DND-41 (cell line): ENCODE data around the gene GIMD1.
"Not testable (repeated sequence)": the region's sequence is repeated elsewhere in the genome, so short reads cannot be mapped to it uniquely, and the experiment has no call there.

ENCODE experiments used
- ATAC-seq: fragments of 200-7000 bp; cut with Tn5 transposase; 3 replicates; pipeline ENCODE4 v1.9.1; 2021; ENCODE audit warnings: low read depth; ENCODE audit not compliant: insufficient read depth
- DNase-seq: peaks from one replicate; pipeline ENCODE4 v3.0.0-alpha.2; 2020
- H2AFZ ChIP-seq: 2 replicates; pipeline ENCODE4 v1.6.0; 2012; ENCODE audit warnings: low read depth, low read length
- H3K27ac ChIP-seq: 2 replicates; pipeline ENCODE4 v1.5.1; 2012; ENCODE audit warnings: low read length, inconsistent platforms
- H3K27me3 ChIP-seq: fragments of 200-600 bp; sonication (generic); 2 replicates; pipeline ENCODE4 v1.6.0; 2012; ENCODE audit warnings: low read length, mild to moderate bottlenecking, inconsistent platforms; ENCODE audit not compliant: insufficient read depth, poor library complexity
- H3K36me3 ChIP-seq: 2 replicates; pipeline ENCODE4 v1.5.1; 2012; ENCODE audit warnings: low read length, inconsistent platforms; ENCODE audit not compliant: insufficient read depth
- H3K4me1 ChIP-seq: 2 replicates; pipeline ENCODE4 v1.5.1; 2012; ENCODE audit warnings: mild to moderate bottlenecking, low read length; ENCODE audit not compliant: insufficient read depth
- H3K4me2 ChIP-seq: 2 replicates; pipeline ENCODE4 v1.6.0; 2012; ENCODE audit warnings: mild to moderate bottlenecking, moderate library complexity, low read length, inconsistent platforms; ENCODE audit not compliant: insufficient read depth
- H3K4me3 ChIP-seq, 2 experiments: fragments of 200-600 bp in 1 of 2; shearing (Covaris generic) in 1 of 2; 2 replicates each; pipeline ENCODE4 v1.5.1; 2012 to 2016; ENCODE audit warnings: inconsistent platforms in 2 of 2, low read length in 2 of 2, mild to moderate bottlenecking in 2 of 2, low read depth in 1 of 2, moderate library complexity in 1 of 2
- H3K79me2 ChIP-seq: 2 replicates; pipeline ENCODE4 v1.6.0; 2012; ENCODE audit warnings: low read length, inconsistent platforms; ENCODE audit not compliant: insufficient read depth
- H3K9ac ChIP-seq: 2 replicates; pipeline ENCODE4 v1.6.0; 2012; ENCODE audit warnings: low read depth, mild to moderate bottlenecking, inconsistent platforms, low read length, moderate library complexity
- H3K9me3 ChIP-seq: 2 replicates; pipeline ENCODE4 v1.5.1; 2012; ENCODE audit warnings: low read length, moderate library complexity, mild to moderate bottlenecking, inconsistent platforms; ENCODE audit not compliant: insufficient read depth, severe bottlenecking
- H4K20me1 ChIP-seq: 2 replicates; pipeline ENCODE4 v1.6.0; 2012; ENCODE audit warnings: low read length; ENCODE audit not compliant: insufficient read depth
- CTCF ChIP-seq: IDR thresholded peaks from 2 replicates; pipeline ENCODE4 v1.5.1; 2012; ENCODE audit warnings: borderline replicate concordance, low read length, moderate library complexity, mild to moderate bottlenecking; ENCODE audit not compliant: poor library complexity, severe bottlenecking; ENCODE audit errors: extremely low read depth
- EZH2 ChIP-seq: IDR thresholded peaks from 3 replicates; pipeline ENCODE4 v1.6.1; 2012; ENCODE audit warnings: borderline replicate concordance, low read depth, mild to moderate bottlenecking, moderate library complexity, low read length, inconsistent platforms; ENCODE audit not compliant: severe bottlenecking

Gene GIMD1

GRCh38 chr4:106323119-106323518 lies 45.5 kb downstream of the GIMD1 start:
- no peak overlapping the region for H3K4me3 ChIP-seq
- peaks cover 39% of the 10 kb centered on the region for H3K36me3 ChIP-seq
- no peak overlapping the region for H3K27ac ChIP-seq
- H3K27me3 ChIP-seq = no peaks in the 10 kb centered on the region
- peaks cover 54% of the 10 kb centered on the region for H3K79me2 ChIP-seq
- H3K9ac ChIP-seq = no peak overlapping the region
- no peaks in the 10 kb centered on the region for H4K20me1 ChIP-seq
- no peaks in the 10 kb centered on the region for H3K9me3 ChIP-seq
- DNase-seq (no peak), ATAC-seq (no peak)
- H3K4me1 ChIP-seq = peaks cover 11% of the 10 kb centered on the region
- TF ChIP-seq CTCF (no peak), EZH2 (no peak)
- no peak overlapping the region for H2AFZ ChIP-seq
- no peak overlapping the region for H3K4me2 ChIP-seq

- not testable (repeated sequence) for H2AFZ ChIP-seq, H3K4me3 ChIP-seq, H3K27me3 ChIP-seq, H3K9me3 ChIP-seq, H3K9ac ChIP-seq, ATAC-seq, H4K20me1 ChIP-seq, DNase-seq, H3K27ac ChIP-seq, H3K4me2 ChIP-seq
- peaks cover 67% of the 10 kb centered on the region for H3K79me2 ChIP-seq
- H3K36me3 ChIP-seq = peaks cover 26% of the 10 kb centered on the region
- peaks cover 23% of the 10 kb centered on the region for H3K4me1 ChIP-seq
Observed at GRCh38 chr4:106321814-106322213, 46.8 kb downstream of the GIMD1 start.

- Histone ChIP-seq H3K4me1 (peaks cover 23% of the 10 kb centered on the region), H3K79me2 (peaks cover 73% of the 10 kb centered on the region), H3K36me3 (peaks cover 21% of the 10 kb centered on the region)
- not testable (repeated sequence) for H3K4me3 ChIP-seq, H2AFZ ChIP-seq, H3K27ac ChIP-seq, H3K9ac ChIP-seq, H3K9me3 ChIP-seq, H3K27me3 ChIP-seq, H4K20me1 ChIP-seq, DNase-seq, ATAC-seq, H3K4me2 ChIP-seq
Observed at GRCh38 chr4:106321168-106321567, 47.4 kb downstream of the GIMD1 start.

- H3K9me3 ChIP-seq = no peaks in the 10 kb centered on the region
- ATAC-seq (no peak), DNase-seq (no peak)
- H3K9ac ChIP-seq = no peak overlapping the region
- H3K4me3 ChIP-seq = no peak overlapping the region
- no peaks in the 10 kb centered on the region for H3K27me3 ChIP-seq
- H3K4me2 ChIP-seq = no peak overlapping the region
- no peak overlapping the region for H3K27ac ChIP-seq
- H3K4me1 ChIP-seq = peaks cover 23% of the 10 kb centered on the region
- peaks cover 83% of the 10 kb centered on the region for H3K79me2 ChIP-seq
- H2AFZ ChIP-seq = no peak overlapping the region
- H3K36me3 ChIP-seq = peaks cover 12% of the 10 kb centered on the region
- TF ChIP-seq CTCF (no peak), EZH2 (no peak)
- H4K20me1 ChIP-seq = no peaks in the 10 kb centered on the region
Observed at GRCh38 chr4:106320235-106320634, 48.3 kb downstream of the GIMD1 start.
